HK-2 (cell line): ENCODE measurements around the gene CD1B.
"Not testable (repeated sequence)": the region's sequence is repeated elsewhere in the genome, so short reads cannot be mapped to it uniquely, and the experiment has no call there.

Source experiments
- DNase-seq: peaks from one replicate; pipeline ENCODE4 v3.0.0-alpha.2; 2018; ENCODE audit not compliant: unreplicated experiment

The CD1B gene

DNA sequence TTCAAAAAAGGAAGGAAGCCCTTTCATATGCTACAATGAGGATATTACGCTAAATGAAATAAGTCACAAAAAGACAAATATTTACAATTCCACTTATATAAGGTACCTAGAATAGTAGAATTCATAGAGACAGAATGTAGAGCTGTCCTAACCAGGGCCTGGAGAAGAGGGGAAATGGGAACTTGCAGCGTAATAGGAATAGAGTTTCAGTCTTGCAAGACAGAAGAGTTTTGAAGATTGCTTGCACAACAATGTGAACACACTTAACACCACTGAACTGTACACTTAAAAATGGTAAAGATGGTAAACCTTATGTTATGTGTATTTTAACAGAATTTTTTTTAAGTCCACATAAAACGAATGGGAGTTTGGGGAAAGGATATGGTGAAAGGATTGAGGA lies 2.9 kb downstream of the CD1B start:
- DNase-seq = no peak

DNA sequence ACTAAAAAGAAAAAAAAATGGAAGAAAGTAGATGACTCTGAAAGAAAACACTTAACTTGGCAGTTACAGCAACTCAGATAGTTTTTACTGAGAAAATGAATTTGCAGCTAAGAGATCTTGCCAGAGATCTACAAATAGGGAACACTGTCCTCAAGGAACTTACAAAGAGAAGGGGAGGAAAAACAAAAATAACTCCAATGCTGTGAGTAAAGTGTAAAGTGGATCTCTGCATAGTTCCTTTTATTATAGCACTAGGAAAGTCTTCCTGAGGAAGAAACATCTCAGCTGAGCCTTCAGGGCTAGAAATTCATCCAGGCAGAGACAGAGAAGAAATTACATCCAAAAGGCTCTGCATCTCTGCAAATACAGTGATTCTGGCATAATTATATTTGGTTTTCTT lies 3.9 kb downstream of the CD1B start:
- no peak for DNase-seq

DNA sequence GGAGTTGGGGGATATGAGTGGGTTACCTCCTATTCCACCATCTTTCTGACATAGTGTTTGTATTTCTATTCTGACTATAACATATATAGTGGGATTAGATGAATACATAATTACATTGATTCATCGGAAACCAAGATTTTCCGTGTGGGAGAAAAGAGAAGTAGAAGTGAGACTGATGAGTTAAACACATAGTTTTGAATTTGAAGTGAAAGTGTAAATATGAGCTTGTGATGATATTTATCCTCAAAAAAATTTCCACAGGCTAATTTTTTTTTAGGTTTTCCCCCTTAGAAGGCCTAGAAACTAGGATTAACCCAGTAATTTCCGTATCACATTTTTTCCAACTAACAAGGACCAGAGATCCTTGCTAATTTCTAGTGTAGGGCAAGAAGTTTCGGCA lies 6.9 kb downstream of the CD1B start:
- DNase-seq = no peak

DNA sequence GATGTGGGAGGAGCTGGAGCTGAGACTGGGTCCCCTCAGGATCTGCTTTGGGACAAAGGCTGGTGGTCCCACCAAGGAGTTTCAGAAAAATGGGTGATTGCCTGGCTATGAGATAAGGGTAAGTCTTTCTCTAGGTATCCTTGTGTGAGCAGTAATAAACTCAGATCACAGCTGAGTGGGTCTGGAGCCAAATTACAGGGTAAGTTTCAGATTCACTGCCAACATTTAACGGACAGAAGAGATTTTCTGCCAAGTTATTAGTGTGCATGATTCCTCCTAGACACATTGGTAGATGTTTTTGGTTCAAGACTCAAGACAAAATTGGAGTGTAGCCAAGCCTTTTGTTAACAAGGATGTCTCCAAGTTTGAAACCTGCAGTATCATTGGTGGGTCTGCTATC lies 7.5 kb downstream of the CD1B start:
- DNase-seq = no peak

DNA sequence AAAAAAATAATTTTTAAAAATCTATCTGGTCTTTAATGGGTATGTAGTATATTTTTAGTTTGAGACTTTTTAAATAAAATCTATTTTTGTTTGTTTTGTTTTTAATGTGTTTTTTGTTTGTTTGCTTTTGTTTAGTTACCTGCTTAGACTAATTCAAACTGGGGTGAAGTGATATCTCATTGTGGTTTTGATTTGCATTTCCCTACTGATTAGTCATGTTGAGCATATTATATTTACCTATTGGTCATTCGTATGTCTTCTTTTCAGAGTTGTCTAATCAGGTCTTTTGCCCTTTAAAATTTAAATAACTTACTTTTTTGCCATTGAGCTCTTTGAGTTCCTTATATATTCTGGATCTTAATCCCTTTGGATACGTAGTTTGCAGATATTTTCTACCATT lies 20.3 kb downstream of the CD1B start:
- DNase-seq = no peak

GRCh38 chr1:158310623-158311022 lies 20.7 kb downstream of the CD1B start:
- no peak for DNase-seq

DNA sequence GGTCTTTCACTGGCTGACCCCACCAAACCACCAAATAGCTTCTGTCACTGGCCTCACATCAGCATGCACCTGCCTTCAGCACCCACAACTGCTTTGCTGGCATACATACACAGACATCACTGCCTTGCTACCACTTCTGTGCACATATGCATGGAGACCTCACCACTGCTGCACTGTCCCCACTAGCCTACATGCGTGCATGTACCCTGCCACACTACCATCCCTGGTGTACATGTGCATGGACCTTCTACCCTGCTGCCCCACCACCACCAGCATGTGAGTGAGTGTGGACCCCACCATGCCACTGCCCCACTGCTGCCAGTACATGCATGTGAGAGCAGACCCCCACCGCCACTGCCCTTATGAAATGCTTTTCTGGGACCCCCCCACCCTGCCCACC lies 35.5 kb downstream of the CD1B start:
- no peak for DNase-seq

DNA sequence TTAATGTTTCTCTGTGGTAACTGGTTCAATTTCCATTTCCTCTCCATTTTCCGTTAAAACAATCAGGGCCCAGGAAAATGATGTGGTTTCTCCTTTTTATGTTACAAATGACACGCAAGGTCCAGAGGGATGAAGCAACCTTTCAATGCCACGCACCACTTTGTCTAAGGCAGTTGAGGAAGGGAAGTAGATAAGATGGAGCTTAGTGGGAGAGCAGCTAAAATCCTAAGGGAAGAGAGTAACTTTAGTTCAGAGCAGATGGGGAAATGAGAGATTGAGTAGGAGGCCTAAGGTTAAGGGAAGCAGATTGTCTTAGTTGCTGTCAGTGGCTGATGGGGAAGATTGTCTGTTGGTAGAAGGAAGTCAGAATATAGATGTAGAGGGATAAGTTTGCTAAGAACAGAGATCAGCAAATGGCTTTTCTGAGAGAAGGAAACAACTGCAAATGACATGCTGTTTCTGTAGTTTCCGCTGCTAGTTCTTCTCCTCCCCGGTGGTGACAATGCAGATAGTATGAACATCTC lies 40.9 kb downstream of the CD1B start:
- DNase-seq = no peak

- no peak for DNase-seq
Measured at GRCh38 chr1:158289811-158290210, 41.5 kb downstream of the CD1B start, which contains the start of gene CD1C. Gene CD1C (plus strand): TSS chr1:158289923. CDS start chr1:158290065, 142 bp downstream.

DNA sequence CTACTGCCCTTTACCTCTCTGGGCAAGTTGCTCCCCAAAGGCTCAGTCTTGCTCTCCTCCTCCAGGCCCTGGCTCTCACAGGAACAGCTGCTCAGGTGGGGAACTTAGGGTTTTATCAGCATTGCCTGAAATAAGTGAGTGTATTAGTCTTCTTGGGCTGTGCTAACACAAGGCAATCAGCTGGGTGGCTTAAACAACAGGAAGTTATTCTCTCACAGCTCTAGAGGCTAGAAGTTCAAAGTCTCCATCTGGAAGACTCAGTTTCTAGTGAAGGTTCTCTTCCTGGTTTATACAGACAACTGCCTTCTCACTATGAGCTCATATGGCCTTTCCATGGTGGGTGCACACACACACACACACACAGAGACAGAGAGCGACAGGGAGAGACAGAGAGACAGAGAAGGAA lies 44.4 kb downstream of the CD1B start:
- DNase-seq = no peak

DNA sequence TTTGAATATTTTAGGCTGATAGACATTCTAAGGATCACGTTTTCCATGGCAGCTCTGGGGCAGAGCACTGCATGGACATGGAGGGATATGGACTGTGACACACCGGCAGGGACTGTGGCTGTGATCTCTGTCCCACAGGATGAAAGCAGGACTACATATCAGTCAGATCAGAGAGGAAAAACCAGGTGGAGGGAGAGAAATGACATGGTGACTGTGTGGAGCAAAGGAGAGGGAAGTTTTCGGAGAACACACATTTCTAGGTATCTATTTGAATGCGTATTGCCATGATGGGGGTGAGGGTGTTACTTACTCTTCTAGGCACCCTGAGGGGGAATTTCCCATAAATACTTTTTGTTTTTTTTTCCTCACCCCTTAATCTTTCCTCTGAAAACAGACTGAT lies 44.8 kb downstream of the CD1B start:
- DNase-seq = no peak

DNA sequence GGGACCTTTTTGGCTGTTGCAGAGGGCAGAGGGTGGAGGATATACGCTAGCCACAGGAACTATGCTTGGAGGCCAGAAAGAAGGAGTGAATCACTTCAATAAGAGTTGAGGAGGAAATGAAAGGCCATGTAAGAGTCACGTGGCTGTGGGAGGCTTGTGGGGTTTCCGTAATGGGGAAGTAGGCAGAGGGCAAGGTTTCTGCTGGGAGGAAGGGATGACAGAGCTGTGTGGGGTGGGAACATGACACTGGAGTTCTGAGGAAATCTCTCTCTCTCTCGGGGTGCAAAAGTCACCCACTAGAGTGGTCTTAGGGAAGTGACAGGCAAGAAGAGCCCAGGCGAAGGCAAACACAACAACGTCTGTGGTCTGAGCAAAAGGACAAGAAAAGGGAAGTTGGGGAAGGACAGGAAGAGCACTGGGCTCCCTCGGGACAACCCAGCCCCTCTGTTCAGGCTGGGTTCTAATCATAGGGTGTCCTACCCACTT lies 45.5 kb downstream of the CD1B start:
- DNase-seq = peak; percentile 25

- no peak for DNase-seq
Measured at GRCh38 chr1:158283965-158284364, 47.4 kb downstream of the CD1B start.

DNA sequence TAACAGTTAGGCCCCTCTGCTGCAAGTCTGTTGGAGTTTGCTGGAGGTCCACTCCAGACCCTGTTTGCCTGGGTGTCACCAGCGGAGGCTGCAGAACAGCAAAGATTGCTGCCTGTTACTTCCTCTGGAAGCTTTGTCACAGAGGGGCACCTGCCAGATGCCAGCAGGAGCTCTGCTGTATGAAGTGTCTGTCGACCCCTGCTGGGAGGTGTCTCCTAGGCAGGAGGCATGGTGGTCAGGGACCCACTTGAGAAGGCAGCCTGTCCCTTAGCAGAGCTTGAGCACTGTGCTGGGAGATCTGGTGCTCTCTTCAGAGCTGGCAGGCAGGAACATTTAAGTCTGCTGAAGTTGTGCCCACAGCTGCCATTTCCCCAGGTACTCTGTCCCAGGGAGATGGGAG lies 48.9 kb downstream of the CD1B start:
- DNase-seq = not testable (repeated sequence)
